Urothelium cell line (cell line): Measurements from ENCODE around the gene UNC5B.
"Not testable (repeated sequence)": the region's sequence is repeated elsewhere in the genome, so short reads cannot be mapped to it uniquely, and the experiment has no call there.

Experiments
- DNase-seq: peaks from one replicate; pipeline ENCODE4 v3.0.0; 2011; ENCODE audit warnings: low spot score, mixed read lengths
- FAIRE-seq: peaks from 2 replicates; lab custom pipeline; 2011; peaks lifted over from hg19 to GRCh38; lab: Jason Lieb, UNC

The UNC5B gene

DNA sequence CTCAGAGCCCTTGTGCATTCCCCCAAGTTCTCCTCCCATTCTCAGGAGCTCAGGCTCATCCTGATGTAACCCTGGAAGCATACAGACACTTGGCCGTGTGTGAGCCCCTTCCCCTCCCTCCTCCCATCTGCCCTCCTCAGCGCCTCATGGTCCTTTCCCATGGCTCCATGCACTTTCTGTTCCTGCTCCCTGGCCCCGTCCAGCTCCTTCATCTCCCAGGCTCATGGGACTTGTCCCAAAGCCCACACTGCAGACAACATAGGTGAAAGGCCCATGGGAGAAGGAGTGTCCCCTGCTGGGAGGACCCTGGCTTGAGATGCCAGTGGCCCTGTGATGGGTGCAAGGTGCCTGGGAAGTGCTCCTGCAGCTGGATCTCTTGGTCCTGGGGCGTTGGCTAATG, 82.5 kb downstream of the UNC5B start:
- DNase-seq (no peak), FAIRE-seq (no peak)

DNA sequence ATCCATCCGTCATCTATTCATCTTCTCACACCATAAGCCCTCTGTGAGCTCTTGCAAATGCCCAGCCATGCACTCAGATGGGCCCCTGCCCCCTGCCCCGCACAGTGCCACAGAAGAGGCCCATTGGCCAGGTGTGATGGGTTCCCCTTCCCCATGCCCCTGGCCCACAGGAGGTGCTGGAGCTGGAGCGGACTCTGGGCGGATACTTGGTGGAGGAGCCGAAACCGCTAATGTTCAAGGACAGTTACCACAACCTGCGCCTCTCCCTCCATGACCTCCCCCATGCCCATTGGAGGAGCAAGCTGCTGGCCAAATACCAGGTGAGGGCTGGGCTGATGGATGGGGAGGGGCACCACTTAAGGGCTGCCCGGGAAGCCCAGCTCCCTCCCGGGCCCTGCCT, 83.3 kb downstream of the UNC5B start:
- DNase-seq: no peak
- FAIRE-seq: no peak

DNA sequence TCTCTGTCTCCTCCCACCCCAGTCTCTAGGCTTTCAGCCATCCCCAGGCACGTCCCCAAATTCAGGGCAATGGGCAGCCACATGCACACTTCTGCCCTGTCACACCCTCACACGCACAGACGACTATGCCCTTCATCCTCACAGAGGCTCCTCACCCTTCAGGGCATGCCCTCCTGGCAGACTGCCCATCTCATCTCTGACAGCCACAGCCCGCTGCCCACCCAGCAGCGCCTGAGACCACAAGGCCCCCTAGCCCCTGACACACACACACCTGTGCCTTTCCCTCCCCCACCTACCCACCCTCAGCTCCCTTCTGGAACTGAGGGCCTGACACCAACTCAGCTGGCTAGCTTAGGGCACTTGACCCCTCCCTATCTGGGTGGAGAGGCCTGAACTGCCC, 83.7 kb downstream of the UNC5B start:
- FAIRE-seq (no peak), DNase-seq (no peak)

DNA sequence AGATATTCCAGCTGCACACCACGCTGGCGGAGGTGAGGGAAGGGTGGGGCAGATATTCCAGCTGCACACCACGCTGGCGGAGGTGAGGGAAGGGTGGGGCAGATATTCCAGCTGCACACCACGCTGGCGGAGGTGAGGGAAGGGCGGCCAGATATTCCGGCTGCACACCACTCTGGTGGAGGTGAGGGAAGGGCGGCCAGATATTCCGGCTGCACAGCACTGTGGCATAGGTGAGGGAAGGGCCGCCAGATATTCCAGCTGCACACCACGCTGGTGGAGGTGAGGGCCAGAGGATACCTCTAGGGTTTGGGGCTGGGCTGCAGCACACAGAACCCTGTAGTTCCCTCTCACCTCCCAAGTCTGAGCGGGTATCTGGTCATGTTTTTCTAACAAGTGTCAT, 84.4 kb downstream of the UNC5B start:
- not testable (repeated sequence) for DNase-seq, FAIRE-seq

DNA sequence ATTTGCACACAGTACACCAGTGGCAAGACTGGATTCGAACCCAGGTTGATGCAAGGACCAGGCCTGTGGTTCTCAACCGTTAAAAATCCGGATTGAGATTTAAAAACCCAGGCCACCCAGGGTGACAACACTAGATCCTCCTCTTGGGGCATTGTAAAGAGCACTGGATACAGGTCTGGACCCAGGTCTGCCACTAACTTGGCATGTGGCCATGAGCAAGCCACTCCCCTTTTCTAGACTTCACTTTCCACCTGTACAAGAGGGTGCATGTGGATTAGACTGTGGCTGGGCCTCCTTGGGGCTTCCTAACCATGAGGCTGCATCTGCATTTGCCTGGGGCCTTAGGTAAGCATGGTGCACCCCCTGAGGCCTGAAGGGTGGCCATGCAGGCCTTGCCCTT, 85.0 kb downstream of the UNC5B start:
- no peak for FAIRE-seq
- no peak for DNase-seq

DNA sequence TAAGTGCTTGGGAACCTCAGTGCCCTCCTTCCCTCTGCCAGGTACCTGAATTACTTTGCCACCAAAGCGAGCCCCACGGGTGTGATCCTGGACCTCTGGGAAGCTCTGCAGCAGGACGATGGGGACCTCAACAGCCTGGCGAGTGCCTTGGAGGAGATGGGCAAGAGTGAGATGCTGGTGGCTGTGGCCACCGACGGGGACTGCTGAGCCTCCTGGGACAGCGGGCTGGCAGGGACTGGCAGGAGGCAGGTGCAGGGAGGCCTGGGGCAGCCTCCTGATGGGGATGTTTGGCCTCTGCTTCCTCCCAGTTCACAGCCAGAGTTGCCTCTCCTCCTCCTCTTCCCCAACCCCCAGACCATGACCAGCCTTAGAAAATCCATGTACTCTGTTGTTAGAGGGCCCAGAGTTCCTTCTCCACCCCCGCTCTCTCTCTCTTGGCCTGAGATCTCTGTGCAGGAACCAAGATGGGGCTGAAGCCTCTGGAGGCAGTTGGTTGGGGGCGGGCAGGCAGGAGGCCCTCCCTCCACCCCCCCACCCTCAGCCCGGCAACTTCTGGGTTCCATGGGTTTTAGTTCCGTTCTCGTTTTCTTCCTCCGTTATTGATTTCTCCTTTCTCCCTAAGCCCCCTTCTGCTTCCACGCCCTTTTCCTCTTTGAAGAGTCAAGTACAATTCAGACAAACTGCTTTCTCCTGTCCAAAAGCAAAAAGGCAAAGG, 86.9 kb downstream of the UNC5B start:
- DNase-seq: no peak
- FAIRE-seq: peak; percentile 9

DNA sequence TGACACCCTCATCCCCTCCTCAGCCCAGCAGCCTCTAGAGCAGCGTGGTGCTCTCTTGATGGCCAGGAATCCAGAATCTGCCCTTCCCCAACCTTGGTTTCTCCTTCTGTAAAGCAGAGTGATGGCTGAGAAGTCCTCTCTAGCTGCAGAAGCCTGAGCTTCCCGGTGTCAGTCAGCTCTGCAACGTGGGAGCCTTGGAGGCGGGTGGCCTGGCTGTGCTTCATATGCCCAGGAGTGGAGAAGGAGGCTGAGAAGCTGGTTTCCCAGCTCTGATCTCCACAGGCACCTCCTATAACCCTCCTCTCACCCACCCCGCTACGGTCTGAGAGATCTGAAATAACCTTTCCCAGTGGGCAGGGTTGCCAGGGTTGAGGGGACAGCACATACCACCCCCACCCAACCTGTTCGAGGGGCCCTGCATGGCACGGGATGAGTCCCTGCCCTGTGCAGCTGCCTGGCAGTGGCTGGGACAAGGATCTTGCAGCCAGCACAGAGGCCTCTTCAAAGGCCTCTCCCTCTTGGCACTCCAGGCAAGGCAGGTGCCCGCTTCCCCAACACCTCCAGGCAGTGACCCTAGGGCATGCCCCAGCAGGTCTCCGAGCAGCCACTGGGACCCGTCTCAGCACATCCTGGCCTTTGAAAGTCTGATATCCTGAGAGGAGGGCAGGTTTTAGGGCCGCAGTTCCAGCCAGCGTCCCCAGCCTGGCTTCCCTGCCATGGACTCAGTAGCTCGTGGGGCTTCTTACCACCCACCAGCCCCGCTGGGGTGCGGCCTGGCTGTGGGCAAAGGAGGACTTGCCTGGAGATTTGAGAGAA, 88.4 kb downstream of the UNC5B start:
- DNase-seq (no peak), FAIRE-seq (no peak)

DNA sequence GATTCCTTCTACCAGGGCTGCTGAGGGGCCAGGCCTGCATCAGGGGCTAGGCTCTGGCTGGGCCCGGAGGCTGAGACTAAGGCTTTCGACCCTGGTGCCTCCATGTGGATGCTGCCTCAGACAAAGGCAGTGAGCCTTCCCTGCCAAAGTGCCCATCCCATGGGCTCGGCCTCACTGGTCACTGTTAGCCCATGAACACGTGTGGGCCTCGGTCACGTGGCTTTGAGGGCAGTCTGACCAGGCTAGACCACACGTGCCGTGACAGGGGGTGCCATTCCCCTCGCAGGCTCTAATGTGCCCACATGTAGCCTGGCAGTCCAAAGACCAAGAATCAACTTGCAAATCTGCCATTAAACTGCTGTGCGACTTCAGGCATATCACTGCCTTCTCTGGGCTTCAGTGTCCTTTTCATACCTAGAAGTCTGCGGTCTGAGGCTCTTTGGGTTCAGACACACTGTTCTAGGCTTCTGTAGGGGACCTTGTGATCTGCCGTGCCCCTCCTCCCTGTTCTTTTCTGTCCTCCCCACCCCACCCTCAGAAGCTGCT, 89.1 kb downstream of the UNC5B start:
- FAIRE-seq (no peak), DNase-seq (no peak)

DNA sequence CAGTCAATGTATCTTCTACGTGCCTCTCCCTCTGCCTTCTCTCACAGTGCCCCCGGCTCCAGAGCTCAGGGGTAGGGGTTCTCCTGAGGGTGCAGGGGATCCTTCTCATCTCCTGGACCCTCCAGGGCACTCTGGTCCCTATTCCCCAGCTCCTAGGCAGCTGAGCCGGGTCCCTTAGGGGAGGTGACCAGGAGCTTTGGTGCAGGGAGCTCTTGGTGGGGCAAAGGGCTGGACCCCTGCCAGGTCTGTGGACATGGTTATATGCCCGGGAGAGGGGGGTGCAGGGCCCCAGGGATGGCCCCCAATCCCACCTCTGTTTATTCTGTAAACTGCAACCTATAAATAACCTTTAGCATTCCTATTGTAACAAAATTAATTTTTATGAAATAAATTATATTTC, 90.1 kb downstream of the UNC5B start:
- FAIRE-seq (no peak), DNase-seq (no peak)

DNA sequence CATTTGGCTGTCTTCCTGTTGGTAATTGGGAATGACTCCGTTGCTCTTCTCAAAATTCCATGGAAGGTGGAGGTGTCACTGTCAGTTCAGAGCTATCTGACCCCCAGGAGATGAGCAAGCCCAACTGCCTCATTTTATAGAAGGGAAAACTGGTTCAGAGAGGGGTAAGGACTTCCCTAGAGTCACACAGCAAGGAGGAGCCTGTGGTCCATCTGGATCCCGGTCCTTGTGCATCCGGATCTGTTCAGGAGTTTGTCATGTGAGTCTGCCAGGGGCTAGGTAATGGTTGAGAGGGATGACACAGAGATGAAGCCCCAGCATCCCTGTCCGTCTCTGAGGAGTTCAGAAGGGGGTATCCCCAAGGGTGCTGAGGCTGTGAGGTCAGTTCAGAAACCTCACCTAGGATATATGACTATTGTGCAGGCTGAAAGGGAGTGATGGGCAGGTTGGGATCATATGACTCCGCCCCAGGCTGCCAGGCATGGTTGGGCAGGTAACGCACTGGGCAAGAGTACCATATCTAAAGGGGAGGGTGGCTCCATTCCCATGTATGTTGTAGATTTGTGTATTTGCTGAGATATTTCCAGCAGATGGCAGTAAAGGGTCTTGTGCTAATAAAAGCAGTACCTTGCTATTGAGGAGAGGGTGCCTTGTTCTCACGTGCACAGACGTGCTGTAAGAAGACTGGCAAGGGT, 90.7 kb downstream of the UNC5B start:
- peak; percentile 72 for DNase-seq
- peak; percentile 79 for FAIRE-seq

DNA sequence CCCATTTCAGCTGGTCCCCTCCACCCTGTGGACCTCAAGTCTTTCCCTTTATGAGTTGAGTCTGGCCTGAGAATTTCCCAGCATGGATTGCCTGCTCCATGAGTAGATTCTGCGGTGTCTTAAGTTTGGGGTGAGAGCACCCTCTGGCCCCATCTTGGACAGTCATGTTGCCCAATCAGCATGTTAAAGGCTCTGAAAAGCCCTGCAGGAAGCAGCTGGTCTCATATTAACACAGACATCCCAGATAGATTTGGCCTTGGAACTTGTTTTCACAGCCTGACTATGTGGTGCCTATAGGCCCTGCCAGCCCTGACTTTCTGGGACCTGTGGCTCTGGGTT, 91.2 kb downstream of the UNC5B start:
- FAIRE-seq (no peak), DNase-seq (no peak)

DNA sequence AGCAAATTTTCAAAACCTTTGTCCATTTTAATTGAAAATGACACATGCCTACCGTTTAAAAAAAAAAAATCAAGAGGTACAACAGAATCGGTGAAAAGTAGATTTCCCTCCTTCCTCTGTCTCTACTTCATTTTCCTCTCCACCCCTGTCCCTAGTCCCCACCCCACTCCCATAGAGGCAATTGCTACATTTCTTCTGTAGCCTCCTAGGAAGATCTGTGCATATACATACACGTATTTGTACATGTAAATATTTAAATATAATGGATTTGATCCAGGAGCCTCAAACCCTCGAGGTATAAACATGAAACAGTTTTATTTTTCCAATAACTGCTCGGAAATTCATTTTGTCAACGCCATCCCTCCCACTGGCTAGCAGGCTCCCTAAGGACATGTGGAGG, 92.5 kb downstream of the UNC5B start:
- FAIRE-seq: no peak
- DNase-seq: no peak

DNA sequence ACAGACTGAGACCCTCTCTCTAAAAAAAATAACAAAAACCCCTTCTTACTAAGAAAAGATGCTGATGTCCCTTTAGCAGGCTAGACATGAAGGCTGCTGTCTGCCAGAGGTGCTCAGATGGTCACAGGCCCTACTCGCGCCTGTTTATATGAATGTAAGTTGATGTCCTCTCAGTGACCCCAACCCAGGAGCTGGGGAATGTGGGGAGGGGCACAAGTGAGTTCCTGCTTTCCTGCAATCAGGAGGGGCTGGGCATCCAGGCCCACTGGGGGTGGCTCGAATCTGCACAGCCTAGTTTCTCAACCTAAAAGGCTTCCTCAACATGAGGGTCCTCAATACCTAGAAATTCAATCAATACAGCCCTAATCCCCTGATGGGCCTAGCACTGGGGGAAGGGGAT, 94.6 kb downstream of the UNC5B start:
- DNase-seq (no peak), FAIRE-seq (no peak)

DNA sequence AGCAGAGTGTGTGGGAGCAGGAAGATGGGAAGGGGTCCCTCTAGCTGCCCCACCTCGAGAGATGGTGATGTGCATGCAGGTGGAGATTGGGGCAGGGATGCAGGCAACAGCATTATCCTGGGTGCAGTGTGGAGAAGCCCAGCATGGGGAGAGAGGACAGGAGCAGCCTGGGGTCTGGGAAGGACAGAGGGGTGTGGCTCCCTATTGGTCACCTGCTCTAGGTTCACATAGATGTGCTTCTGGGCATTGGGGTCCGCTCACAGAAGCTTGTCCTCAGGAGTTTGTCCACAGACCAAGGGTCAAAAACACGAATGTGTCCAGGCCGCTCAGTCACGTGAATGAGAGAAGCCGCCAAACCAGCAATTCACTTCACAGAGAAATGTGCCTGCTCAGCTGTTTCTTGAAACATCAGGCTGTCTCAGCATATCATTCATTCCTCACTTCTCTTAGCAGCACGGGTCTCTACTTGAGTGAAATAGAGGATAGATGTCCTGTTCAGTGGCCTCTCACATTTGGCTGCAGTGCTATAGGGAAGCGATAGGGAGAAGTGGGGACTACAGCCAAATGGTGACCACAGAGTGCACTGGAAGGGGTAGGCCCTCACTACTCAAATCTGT, 95.2 kb downstream of the UNC5B start:
- no peak for FAIRE-seq

DNA sequence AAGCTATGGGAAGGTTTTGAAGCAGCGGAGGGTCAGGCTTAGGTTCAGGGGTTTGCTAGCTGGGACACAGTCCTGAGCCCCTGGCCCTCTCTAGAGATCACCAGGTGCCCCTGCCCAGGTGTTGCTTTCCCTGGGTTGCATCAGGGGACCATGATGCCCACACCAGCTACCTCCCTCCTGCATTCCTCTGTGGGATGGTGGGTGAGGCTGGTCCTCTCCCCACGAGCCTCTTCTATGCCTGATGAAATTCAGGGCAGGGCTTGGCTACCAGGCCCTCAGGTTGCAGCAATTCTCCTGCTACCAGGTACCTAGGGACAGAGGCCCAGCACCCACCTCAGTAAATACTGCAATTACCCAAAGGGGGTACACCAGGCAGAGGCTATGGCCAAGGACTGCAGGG, 95.9 kb downstream of the UNC5B start:
- DNase-seq: no peak
- no peak for FAIRE-seq

More for the DNA sequence above, 95.2 kb downstream of the UNC5B start:
- no peak for DNase-seq

DNA sequence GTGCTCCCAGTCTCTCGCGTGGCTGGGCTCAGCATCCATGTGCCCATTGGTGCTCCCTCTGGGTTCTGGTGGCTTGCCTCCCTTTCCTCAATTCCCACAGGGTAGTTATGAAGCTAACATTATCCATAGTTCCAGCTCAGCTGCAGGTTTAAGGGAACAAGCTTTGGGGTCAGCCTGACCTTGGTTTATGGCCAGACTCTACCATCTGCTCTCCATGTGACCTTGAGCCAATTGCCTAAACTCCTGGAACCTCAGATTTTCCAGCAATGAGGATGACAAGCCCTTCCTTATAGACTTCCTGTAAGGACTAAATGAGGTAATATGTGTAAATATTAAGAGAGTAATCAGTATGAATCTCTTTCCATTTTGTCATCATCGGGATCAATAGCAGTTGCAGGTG, 96.6 kb downstream of the UNC5B start:
- no peak for FAIRE-seq
- no peak for DNase-seq

DNA sequence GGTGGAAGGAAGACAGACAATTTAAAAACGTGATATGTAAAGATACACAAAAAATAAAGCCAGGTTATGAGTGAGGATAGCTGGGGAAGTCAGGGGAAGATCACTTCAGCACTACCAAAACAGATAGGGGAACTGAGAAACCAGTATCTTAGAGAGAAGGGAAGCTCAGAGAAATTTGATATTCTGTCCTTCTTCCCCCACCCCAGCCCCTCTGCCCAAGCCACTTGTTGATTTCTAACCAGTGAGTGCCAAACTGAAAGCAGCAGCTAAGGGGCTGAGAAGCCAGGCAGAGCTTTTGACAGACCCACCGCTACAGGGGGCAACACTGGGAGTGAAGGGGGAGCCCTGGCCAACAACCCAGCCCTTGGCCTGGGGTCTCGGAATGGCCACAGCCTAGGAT, 97.5 kb downstream of the UNC5B start:
- FAIRE-seq: no peak
- DNase-seq: no peak

DNA sequence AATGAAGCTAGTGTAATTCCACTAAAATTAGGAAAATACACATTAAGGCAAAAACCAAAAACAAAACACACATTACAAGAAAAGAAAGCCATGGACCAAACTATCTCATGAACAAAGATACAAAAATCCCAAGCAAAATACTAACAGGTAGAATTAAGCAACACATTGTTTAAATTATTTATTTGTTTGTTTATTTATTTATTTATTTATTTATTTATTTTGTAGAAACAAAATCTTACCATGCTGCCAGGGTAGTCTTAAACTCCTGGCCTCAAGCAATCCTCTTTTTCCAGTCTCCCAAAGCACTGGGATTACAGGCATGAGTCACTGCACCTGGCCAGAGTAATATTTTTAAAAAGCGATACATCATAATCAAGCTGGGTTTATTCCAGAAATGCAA, 99.8 kb downstream of the UNC5B start:
- DNase-seq (no peak), FAIRE-seq (no peak)

DNA sequence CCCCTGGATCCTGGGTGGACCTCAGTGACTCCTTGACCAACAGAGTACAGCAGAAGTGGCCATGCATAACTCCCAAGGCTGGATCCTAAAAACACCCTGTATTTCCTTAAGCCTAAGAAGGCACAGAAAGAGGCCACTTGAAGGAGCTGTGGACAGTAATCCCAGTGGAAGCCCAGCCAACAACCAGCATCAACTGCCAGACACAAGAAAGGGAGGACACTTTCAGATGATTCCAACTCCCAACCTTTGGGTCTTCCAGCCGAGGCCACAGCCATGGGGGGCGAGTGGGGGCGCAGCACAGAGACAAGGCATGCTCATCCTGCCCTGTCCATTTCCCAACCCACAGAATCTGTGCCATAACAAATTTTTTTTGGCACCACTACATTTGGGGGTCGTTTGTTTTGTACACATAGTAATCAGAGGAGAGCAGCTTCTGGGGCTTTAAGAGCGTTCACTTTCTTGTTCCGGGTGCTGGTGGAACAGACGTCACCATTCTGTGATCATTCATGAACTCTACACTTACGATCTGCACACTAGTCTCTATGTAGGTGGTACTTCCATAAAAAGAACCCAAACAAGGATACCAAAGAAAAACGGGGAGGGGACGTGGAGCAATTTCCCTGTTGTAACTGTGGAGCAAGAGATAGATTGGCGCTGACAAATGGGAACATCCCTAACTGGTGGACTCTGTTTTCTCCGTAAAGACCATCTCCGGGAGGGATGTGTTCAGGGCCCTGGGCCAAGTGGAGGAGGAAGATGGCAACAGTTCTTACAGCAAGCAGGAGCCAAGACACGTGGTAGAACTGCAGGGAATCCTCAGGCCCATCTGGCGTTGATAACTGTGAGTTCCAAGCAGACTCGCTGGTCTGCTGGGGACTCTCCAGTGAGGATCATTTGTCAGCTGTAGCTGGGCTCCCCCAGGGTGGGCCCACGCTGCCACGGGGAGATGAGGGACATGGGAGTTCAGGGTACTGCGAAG, 100.7 kb downstream of the UNC5B start:
- FAIRE-seq: no peak
- DNase-seq: no peak
